A673 (cell line): ENCODE data around the gene GFOD2. TPM values are rescaled to one million over a fixed set of nuclear protein-coding genes. Genes with fewer than 3 reads are reported as not detected.

ENCODE experiments used
- BruUV-seq: library from RNA; stranded (reverse); fragments of 400-500 nt; replicated peaks from 2 replicates; lab custom pipeline; 2021; lab: Mats Ljungman, UMichigan
- CTCF ChIA-PET: fragments of 300-600 bp; sonication (Branson Sonifier 250); formaldehyde crosslinking; loops from one replicate; lab custom pipeline; 2022; ENCODE audit warnings: antibody characterized with exemption; lab: Charles Lee
- POLR2A ChIA-PET: fragments of 300-600 bp; sonication (Branson Sonifier 250); formaldehyde crosslinking; loops from one replicate; lab custom pipeline; 2022; ENCODE audit warnings: antibody characterized with exemption; ENCODE audit not compliant: low non-redundant PET; lab: Charles Lee
- DNase-seq: peaks from one replicate; pipeline ENCODE4 v3.0.0-alpha.2; 2015; ENCODE audit warnings: low spot score
- H3K27ac ChIP-seq: fragments of 200-600 bp; sonication (generic); 2 replicates; pipeline ENCODE4 v1.5.1; 2016; ENCODE audit warnings: mixed run types, low read depth, mild to moderate bottlenecking, mixed read lengths, antibody characterized with exemption, low read length; ENCODE audit not compliant: poor library complexity, severe bottlenecking
- H3K27me3 ChIP-seq: fragments of 200-600 bp; sonication (generic); replicated peaks from 2 replicates; pipeline ENCODE4 v1.6.1; 2017; ENCODE audit warnings: mixed run types, low read depth, mild to moderate bottlenecking, mixed read lengths, antibody characterized with exemption, low read length; ENCODE audit not compliant: insufficient read depth, poor library complexity
- H3K36me3 ChIP-seq: fragments of 200-600 bp; sonication (generic); 2 replicates; pipeline ENCODE4 v1.6.1; 2016; ENCODE audit warnings: mixed run types, mild to moderate bottlenecking, mixed read lengths, antibody characterized with exemption, low read length; ENCODE audit not compliant: insufficient read depth, poor library complexity, severe bottlenecking
- H3K4me1 ChIP-seq: fragments of 200-600 bp; sonication (generic); 2 replicates; pipeline ENCODE4 v1.6.1; 2017; ENCODE audit warnings: mixed run types, mild to moderate bottlenecking, mixed read lengths, antibody characterized with exemption, low read length; ENCODE audit not compliant: insufficient read depth, poor library complexity, severe bottlenecking
- H3K4me3 ChIP-seq: fragments of 200-600 bp; sonication (generic); 2 replicates; pipeline ENCODE4 v1.5.1; 2016; ENCODE audit warnings: low read depth, mixed run types, mild to moderate bottlenecking, mixed read lengths, low read length; ENCODE audit not compliant: poor library complexity, severe bottlenecking
- H3K9me3 ChIP-seq: fragments of 200-600 bp; sonication (generic); 2 replicates; pipeline ENCODE4 v1.6.1; 2016; ENCODE audit warnings: mixed run types, low read depth, mild to moderate bottlenecking, mixed read lengths, antibody characterized with exemption, low read length; ENCODE audit not compliant: poor library complexity, severe bottlenecking
- CTCF ChIP-seq: fragments of 300-800, 200-600 bp; sonication (generic); conservative IDR thresholded peaks from 2 replicates; pipeline ENCODE4 v1.5.1; 2017; ENCODE audit warnings: low read depth, mild to moderate bottlenecking, antibody characterized with exemption, low read length, moderate library complexity, mixed read lengths
- EZH2 ChIP-seq: fragments of 200-600 bp; sonication (generic); IDR thresholded peaks from 2 replicates; pipeline ENCODE4 v1.6.1; 2017; ENCODE audit warnings: borderline replicate concordance, low read depth, mild to moderate bottlenecking, mixed read lengths, antibody characterized with exemption, low read length; ENCODE audit not compliant: poor library complexity, severe bottlenecking
- intact Hi-C: fragments of 100-400 bp; cut with micrococcal nuclease; formaldehyde crosslinking; loops from one replicate; pipeline ENCODE4 v1.10.0; 2022; ENCODE audit not compliant: unreplicated experiment
- total RNA-seq: library from RNA; stranded (reverse); gene quantifications from 2 replicates; pipeline ENCODE4 v1.2.3, GENCODE V29; 2021

GFOD2 gene
- total RNA-seq, 1 experiment from 2014 or later, result 22.6 TPM

DNA sequence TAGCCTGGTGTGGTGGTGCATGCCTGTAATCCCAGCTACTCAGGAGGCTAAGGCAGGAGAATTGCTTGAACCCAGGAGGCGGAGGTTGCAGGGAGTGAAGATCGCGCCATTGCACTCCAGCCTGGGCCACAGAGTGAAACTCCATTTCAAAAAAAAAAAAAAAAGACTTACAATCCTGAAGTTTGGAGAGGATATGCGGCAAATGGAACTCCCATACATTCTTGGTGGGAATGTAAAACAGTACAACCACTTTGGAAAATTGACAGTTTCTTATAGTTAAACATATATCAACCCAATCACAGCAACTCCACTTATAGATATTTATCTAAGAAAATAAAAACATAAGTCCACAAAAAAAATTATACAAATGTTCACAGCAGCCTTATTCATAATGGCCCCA is 11.9 kb downstream of the GFOD2 start:
- TF ChIP-seq CTCF, result no peak
- TF ChIP-seq EZH2, result no peak
- intact Hi-C loops, result no loop called here
- POLR2A ChIA-PET, result no interaction called here

GRCh38 chr16:67704110-67704509 is 15.0 kb downstream of the GFOD2 start:
- Histone ChIP-seq H3K4me1 (no peaks in the 10 kb centered on the region), H3K36me3 (no peaks in the 10 kb centered on the region), H3K27ac (no peak overlapping the region), H3K9me3 (no peaks in the 10 kb centered on the region), H3K27me3 (no peaks in the 10 kb centered on the region), H3K4me3 (no peak overlapping the region)
- POLR2A ChIA-PET, result no interaction called here
- CTCF ChIA-PET, result no interaction called here
- no peak for TF ChIP-seq EZH2
- TF ChIP-seq CTCF, result no peak
- no peak for DNase-seq
- no TSS peak for BruUV-seq
- intact Hi-C loops, result no loop called here

More for the DNA sequence above, 11.9 kb downstream of the GFOD2 start:
- Histone ChIP-seq H3K9me3 (no peaks in the 10 kb centered on the region), H3K27ac (no peak overlapping the region), H3K4me1 (no peaks in the 10 kb centered on the region), H3K36me3 (no peaks in the 10 kb centered on the region), H3K4me3 (no peak overlapping the region), H3K27me3 (no peaks in the 10 kb centered on the region)
- CTCF ChIA-PET, result no interaction called here
- no peak for DNase-seq
- no TSS peak for BruUV-seq

DNA sequence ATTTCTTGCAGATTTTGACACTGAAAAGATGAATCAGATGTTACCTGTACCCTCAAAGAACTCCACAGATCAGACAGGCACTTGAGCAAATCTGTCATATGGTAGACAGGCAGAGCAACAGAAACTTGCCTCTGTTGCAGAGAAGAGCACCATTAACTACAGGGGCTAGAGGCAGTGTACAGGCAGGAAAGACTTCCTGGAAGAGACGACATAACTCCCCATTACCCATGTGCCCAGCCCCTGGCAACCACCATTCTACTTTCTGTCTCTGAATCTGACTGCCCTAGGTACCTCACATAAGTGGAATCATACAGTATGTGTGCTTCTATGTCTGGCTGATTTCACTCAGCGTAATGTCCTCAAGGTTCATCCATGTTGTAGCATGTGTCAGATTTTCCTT is 15.5 kb downstream of the GFOD2 start:
- Histone ChIP-seq H3K4me1 (no peaks in the 10 kb centered on the region), H3K27me3 (no peaks in the 10 kb centered on the region), H3K4me3 (no peak overlapping the region), H3K9me3 (no peaks in the 10 kb centered on the region), H3K27ac (no peak overlapping the region), H3K36me3 (no peaks in the 10 kb centered on the region)
- no TSS peak for BruUV-seq
- ChIA-PET POLR2A (no interaction called here), CTCF (no interaction called here)
- TF ChIP-seq EZH2 (no peak), CTCF (no peak)
- intact Hi-C loops, result no loop called here
- no peak for DNase-seq
